NCI-H146 (cell line): ENCODE measurements around the gene TIGAR.

Source experiments
- DNase-seq: peaks from one replicate; lab custom pipeline; 2025; lab: John Stamatoyannopoulos, UW

The TIGAR gene

DNA sequence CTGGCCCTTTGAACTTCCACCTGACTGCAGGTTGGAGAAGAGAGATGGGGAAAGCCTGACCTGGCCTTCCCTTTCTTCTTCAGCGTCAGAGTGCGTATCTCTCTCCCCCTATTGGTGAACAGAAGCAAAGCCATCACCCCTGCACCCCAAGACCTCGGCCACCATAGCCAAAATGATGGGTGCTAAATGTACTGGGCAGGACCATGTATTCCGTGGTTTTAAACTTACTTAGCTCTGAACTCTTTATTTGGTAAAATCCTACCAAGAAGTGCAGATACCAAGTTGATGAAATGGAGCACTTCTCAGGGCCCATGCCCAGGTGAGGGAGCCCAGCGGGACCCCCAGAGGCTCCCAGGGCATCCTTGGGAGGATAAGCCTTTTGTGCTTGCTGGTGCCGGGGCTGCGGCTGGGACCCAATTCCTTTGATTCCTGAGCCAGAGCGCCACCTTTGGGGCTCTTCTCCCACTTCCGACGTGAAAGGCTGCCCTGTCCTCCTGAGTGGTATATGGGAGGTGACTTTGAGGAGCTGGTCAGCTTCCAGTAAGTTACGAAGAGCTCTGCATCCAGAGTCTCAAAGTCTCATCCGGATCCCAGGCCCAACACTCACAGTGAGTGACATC is 38.0 kb upstream of the TIGAR start:
- DNase-seq = no peak

DNA sequence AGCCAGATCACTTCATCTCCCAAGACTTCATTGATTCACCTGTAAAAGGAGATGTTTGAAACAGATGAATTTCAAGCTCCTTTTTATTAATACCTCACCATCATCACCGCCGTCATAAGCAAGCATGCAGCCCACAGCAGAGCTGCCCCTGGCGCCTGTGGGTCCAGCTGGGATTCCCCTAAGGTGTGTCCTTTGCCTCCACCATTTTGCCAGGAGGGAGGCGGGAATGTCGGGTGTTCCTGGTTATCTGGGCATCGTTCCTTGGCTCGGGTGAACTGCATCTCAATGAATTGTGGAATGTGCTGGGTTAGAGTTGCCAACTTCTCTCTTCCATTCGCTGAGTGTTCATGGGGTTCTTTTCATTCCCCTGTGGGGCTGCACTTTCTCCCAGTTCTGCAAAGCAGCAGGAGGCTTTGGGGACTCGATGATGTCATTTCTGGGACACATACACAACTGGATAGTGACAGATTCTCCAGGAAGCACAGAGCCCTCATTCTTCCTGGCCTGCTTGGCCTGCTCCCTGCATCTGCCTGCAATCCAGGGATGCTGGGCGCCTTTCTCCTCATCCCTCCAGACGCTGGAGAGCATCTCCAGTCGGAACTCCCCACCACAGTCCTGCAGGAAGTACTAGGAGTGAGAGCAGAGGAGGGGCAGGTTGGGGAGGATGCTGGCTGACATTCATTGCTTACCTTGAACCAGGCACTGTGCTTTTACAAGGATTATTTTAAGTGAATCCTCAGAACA is 37.3 kb upstream of the TIGAR start:
- DNase-seq = no peak

- no peak for DNase-seq
Measured at GRCh38 chr12:4284306-4284705, 36.7 kb upstream of the TIGAR start.

- no peak for DNase-seq
Measured at GRCh38 chr12:4285070-4285469, 35.9 kb upstream of the TIGAR start.

DNA sequence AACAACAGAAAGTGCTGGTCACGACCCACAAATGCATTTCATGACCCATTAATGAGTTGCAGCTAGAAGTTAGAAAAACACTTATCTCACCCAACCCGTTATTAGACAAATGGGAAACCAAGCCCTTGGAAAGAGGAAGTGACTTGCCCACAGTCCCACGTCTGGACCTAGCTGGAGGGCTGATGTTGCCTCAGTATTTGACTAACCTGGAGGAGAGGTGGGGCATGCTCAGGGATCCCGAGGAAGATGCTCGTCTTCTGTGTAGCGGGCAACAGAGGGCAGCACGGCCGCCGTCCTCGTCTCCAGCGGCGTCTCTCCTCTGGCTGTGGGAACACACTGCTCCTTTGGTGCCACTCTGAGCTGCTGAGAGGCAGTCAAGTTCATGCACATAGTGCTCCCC is 34.8 kb upstream of the TIGAR start:
- DNase-seq = no peak

DNA sequence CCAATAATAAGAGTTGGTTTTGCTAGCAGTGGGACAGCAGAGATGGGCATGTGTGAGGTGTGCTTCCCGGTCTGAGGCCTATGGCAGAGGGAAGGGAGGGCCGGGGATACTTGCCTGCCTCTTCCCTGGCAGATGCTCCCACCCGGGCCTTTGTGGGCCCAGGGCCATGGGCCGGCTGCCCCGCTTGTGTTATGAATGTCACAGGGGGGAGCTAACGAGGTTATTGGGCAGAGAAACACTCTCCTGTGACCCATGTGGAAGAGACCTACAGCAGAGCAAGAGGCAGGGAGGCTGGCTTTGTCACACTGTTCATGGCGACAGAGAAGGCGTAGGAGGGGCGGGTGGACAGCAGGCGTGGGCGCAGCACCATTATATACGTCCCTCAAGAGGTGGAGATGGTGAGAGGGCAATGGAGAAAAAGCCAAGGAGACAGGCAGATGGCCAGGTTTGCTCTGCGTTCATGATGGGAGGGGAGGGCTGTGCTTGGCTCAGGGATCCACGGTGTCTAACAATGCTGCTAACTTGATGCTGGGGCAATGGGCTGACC is 34.2 kb upstream of the TIGAR start:
- no peak for DNase-seq

- DNase-seq = no peak
Measured at GRCh38 chr12:4287325-4288211, 33.4 kb upstream of the TIGAR start.

DNA sequence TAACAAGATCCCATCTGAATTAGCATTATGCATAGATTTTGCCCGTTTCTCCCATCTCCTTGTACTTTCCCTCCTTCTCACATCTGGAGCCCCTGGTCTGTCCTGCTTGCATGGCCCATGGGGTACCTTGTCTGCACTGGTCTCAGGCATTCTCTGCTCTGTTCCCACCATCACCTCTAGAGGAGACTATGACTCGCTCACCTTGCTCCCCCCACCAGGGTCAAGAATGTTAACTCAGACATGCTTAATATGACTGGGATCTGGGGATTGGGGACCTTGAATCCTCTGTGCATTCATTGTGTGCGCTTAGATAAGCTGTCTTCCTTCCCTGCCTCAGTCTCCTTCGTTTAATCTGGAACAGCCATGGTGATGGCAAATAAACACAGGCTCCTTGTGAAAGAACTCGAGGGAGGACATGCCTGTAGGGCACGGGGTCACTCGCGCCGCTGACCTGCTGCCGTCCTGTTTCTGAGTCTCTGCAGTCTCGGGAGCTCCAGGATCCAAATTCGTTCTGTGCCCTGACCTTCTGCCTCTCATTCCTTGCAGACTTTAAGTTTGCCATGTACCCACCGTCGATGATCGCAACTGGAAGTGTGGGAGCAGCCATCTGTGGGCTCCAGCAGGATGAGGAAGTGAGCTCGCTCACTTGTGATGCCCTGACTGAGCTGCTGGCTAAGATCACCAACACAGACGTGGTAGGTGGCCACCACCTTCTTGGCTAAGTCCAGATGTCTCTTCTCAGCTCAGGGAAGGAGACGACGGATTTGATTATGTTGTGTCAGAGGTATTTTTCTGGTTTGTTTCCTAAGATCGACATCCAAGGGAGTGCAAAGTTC is 32.5 kb upstream of the TIGAR start:
- no peak for DNase-seq

DNA sequence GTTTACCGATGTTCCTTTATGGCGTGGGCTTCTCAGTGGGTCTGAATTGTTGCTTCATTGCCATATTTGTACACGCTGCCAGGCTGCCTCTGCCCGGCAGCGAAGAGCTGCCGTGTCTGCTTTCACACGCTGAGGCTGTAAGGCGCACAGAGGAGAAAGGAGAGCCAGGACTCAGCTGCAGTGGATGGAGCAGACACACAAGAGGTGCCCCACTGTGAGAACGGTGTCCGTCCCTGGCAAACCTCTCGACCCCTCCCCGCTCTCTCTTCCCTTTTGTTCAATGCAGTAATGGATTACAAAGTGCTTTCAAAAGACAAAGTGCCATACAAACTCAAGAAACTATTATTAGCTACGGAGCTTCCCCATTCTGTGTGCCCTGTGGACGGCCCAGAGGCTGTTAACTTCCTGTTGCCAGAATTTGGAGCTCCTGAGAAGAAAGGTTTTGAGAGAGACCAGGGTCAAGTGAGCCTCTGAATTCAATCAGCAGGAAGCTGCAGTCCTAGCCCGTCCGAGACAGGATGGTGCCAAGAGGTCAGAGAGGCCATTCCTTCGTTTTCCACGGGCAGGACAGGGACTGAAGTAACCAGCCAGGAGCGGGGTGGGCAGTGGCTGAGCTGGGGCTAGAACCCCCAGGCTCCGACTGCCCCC is 31.7 kb upstream of the TIGAR start:
- DNase-seq = no peak

DNA sequence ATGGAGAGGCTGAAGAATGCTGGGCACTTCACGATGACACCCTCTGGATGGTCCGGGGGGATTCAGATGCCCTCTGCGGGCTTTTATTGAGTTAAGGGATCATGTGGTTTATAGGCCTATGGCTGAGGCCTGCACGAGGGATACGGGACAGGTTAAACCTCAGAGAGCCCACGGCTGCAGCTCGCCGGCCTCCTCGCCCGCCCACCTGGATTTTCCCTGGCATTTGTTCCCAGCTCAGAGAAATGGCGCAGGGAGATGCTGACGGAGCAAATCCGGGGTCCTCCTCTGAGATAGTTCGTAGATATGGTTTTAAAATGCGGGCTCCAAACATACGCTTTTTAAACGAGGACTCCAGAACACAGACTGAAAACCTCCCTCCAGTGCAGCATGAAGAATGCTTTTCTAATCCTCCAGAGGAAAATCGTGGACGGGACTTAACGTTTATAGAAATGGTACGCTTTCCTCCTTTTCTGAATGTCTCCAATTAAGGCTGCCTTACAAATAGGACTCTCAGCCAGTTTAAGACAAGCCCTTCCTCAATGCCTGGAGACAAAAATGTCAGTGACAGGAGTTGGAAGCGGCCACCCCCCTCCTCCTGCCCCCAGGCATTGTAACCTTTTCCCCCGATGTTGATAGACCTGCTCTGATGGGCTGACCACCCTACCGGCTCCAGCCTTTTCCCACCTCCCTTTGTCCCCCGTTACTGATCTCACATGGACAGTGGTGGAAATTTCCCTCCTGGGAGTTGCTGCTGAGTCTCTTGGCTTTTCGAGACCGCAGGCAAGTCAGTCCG is 30.8 kb upstream of the TIGAR start:
- no peak for DNase-seq

- DNase-seq = no peak
Measured at GRCh38 chr12:4292341-4293073, 28.5 kb upstream of the TIGAR start.

DNA sequence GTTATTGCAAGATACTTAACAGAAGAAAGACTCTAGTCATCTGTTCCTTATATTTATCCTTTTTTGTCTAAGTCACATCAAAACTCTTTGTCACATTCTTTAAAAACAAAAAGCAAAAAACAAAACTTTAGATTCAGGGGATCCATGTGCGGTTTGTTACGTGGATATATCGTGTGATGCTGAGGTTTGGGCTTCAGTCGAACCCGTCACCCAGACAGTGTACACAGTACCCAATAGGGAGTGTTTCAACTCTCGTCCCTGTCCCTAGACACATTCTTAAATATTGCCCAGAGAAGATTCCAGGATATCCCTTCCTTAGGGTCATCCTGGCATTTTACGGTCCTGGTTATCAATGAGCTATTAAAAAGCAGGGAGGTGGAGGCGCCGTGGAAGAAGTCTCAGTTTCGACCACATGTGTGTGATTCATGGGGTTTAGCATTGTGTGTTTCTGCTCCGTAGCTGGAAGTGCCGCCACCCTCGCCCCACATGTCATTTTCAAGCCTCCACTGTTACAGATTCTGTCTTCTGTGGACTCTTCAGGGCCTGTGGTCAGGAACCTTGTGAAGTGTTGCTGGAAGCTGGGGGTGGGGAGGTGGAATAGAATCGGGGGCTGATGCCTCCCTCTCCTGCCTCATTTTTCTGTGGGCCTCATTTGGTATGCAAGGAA is 27.6 kb upstream of the TIGAR start:
- no peak for DNase-seq

GRCh38 chr12:4293966-4294505 is 27.0 kb upstream of the TIGAR start:
- DNase-seq = no peak

- no peak for DNase-seq
Measured at GRCh38 chr12:4296751-4297150, 24.3 kb upstream of the TIGAR start.

DNA sequence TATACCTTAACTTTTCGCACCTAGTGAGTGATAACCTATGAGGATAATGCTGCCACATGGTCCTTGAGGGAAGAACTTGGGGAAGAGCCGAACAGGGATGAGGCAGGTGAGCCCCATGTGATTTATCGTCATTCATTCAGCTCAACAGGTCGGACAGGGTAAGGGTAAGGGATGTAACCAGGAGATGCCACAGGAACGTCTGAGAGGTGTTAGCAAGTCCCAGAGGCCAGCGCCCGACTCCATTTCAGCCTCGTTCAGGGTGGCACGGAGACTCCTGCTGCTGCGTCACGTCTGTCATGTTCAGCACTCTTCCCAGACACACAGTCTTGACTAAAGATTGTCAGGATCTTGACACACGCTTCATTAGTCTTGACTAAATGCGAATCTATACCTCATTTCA is 23.4 kb upstream of the TIGAR start:
- DNase-seq = no peak

DNA sequence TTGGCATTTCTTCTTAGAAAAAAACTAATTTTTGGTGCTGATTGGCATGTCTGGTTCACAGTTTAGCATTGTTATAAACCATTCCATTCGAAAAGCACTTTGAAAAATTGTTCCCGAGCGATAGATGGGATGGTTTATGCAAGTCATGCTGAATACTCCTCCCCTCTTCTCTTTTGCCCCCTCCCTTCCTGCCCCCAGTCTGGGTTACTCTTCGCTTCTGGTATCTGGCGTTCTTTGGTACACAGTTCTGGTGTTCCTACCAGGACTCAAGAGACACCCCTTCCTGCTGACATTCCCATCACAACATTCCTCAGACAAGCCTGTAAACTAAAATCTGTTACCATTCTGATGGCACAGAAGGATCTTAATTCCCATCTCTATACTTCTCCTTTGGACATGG is 20.1 kb upstream of the TIGAR start:
- DNase-seq = no peak

- DNase-seq = no peak
Measured at GRCh38 chr12:4301932-4302501, 19.0 kb upstream of the TIGAR start.

DNA sequence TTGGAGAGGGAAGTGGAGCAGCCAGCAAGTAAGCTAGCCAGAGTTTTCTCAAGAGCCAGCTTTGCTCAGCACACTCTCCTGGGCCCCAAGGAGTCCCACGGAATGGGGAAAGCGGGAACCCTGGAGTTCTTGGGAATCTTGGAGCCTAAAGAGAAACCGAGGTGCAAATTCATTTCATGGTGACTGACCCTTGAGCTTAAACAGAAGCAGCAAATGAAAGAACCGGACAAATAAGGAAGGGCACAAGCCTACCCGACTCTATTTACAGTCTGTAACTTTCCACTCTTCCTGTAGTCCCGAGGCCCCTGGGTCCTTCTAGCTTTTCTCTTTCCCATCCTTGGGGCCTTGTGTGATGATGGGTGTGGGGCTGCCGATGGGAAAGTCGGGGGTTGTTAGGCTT is 18.1 kb upstream of the TIGAR start:
- DNase-seq = no peak

- no peak for DNase-seq
Measured at GRCh38 chr12:4303750-4304149, 17.3 kb upstream of the TIGAR start.
